Measurements from ENCODE around the gene GATAD2B.
"Not testable (repeated sequence)": the region's sequence is repeated elsewhere in the genome, so short reads cannot be mapped to it uniquely, and the experiment has no call there.

GATAD2B gene

GRCh38 chr1:153789478-153790034, 133.2 kb downstream of the GATAD2B start:
- Histone ChIP-seq H3K36me3 (ENCODE audit: control insufficient read depth in 4 of 4, insufficient read depth in 4 of 4, low read length in 3 of 4) (no peaks in the 10 kb centered on the region), H3K4me1 (ENCODE audit: control extremely low read depth in 1 of 4, control insufficient read depth in 4 of 4, insufficient read depth in 4 of 4, low read length in 3 of 4) (peaks cover 7 to 42% (median 27%) of the 10 kb centered on the region in 4 experiments), H3K9me3 (ENCODE audit: control extremely low read depth in 1 of 5, control insufficient read depth in 4 of 5, insufficient read depth in 2 of 5, low read depth in 1 of 5, low read length in 4 of 5) (no peaks in the 10 kb centered on the region), H3K27me3 (replicated peaks in 2 of 5; ENCODE audit: control insufficient read depth in 4 of 5, insufficient read depth in 5 of 5, low read length in 4 of 5) (no peaks in the 10 kb centered on the region), H3K27ac (ENCODE audit: insufficient read depth in 1 of 2, low read depth in 1 of 2, low read length in 2 of 2, poor library complexity in 1 of 2, severe bottlenecking in 2 of 2) (peak overlapping the region in 1 of 2 experiments; percentile 80), H3K4me3 (ENCODE audit: control insufficient read depth in 1 of 7, extremely low read depth in 1 of 7, insufficient read depth in 4 of 7, low read depth in 2 of 7, low read length in 6 of 7) (no peak overlapping the region)
- WGBS (ENCODE audit: insufficient coverage): 43% methylated on average over 13 of the region's 22 CpGs
- POLR2A ChIA-PET: interaction anchor here (0.8 kb wide), 1 partner anchor 201 kb away, joined by 3 read pairs; the partner anchor contains the start of gene RPS27
- DNase-seq: peak in 2 of 3 donors; percentile 23 to 31
- CTCF ChIA-PET: interaction anchor here (0.6 kb wide), 2 partner anchors 10 to 197 kb away, joined by 3 read pairs; no protein-coding TSS in a partner anchor

GRCh38 chr1:153786038-153786790, 136.6 kb downstream of the GATAD2B start:
- H3K36me3 ChIP-seq (ENCODE audit: control insufficient read depth in 4 of 4, insufficient read depth in 4 of 4, low read length in 3 of 4): no peaks in the 10 kb centered on the region
- no peaks in the 10 kb centered on the region for H3K27me3 ChIP-seq (replicated peaks in 2 of 5; ENCODE audit: control insufficient read depth in 4 of 5, insufficient read depth in 5 of 5, low read length in 4 of 5)
- ChIA-PET CTCF (interaction anchor here (1.0 kb wide), 2 partner anchors 11 to 42 kb away, joined by 3 read pairs; no protein-coding TSS in a partner anchor), POLR2A (no interaction called here)
- H3K27ac ChIP-seq (ENCODE audit: insufficient read depth in 1 of 2, low read depth in 1 of 2, low read length in 2 of 2, poor library complexity in 1 of 2, severe bottlenecking in 2 of 2): no peak overlapping the region
- 100% methylated on average over 1 of the region's 4 CpGs for WGBS (ENCODE audit: insufficient coverage)
- H3K9me3 ChIP-seq (ENCODE audit: control extremely low read depth in 1 of 5, control insufficient read depth in 4 of 5, insufficient read depth in 2 of 5, low read depth in 1 of 5, low read length in 4 of 5): no peaks in the 10 kb centered on the region
- H3K4me1 ChIP-seq (ENCODE audit: control extremely low read depth in 1 of 4, control insufficient read depth in 4 of 4, insufficient read depth in 4 of 4, low read length in 3 of 4): peaks cover 12 to 36% (median 28%) of the 10 kb centered on the region in 4 experiments
- DNase-seq: no peak
- no peak overlapping the region for H3K4me3 ChIP-seq (ENCODE audit: control insufficient read depth in 1 of 7, extremely low read depth in 1 of 7, insufficient read depth in 4 of 7, low read depth in 2 of 7, low read length in 6 of 7)

GRCh38 chr1:153783233-153784190, 139.3 kb downstream of the GATAD2B start:
- 0% methylated on average over 52 of the region's 61 CpGs for WGBS (ENCODE audit: insufficient coverage)
- H3K4me1 ChIP-seq (ENCODE audit: control extremely low read depth in 1 of 4, control insufficient read depth in 4 of 4, insufficient read depth in 4 of 4, low read length in 3 of 4): peaks cover 5 to 12% (median 10%) of the 10 kb centered on the region in 4 experiments
- ChIA-PET POLR2A (interaction anchor here (0.5 kb wide), 1 partner anchor 207 kb away, joined by 3 read pairs; the partner anchor contains the start of gene RPS27), CTCF (no interaction called here)
- DNase-seq: peak; percentile 91 to 95 (median 94)
- peak overlapping the region; percentile 57 to 83 (median 69) for H3K4me3 ChIP-seq (ENCODE audit: control insufficient read depth in 1 of 7, extremely low read depth in 1 of 7, insufficient read depth in 4 of 7, low read depth in 2 of 7, low read length in 6 of 7)
- H3K27me3 ChIP-seq (replicated peaks in 2 of 5; ENCODE audit: control insufficient read depth in 4 of 5, insufficient read depth in 5 of 5, low read length in 4 of 5): no peaks in the 10 kb centered on the region
- H3K9me3 ChIP-seq (ENCODE audit: control extremely low read depth in 1 of 5, control insufficient read depth in 4 of 5, insufficient read depth in 2 of 5, low read depth in 1 of 5, low read length in 4 of 5): no peaks in the 10 kb centered on the region
- peak overlapping the region; percentile 74 to 89 for H3K27ac ChIP-seq (ENCODE audit: insufficient read depth in 1 of 2, low read depth in 1 of 2, low read length in 2 of 2, poor library complexity in 1 of 2, severe bottlenecking in 2 of 2)
- H3K36me3 ChIP-seq (ENCODE audit: control insufficient read depth in 4 of 4, insufficient read depth in 4 of 4, low read length in 3 of 4): peaks cover 0 to 2% (median 0%) of the 10 kb centered on the region in 4 experiments

GRCh38 chr1:153782648-153783047, 140.1 kb downstream of the GATAD2B start:
- CTCF ChIA-PET: interaction anchor here (1.1 kb wide), 1 partner anchor 21 kb away, joined by 3 read pairs; no protein-coding TSS in a partner anchor
- POLR2A ChIA-PET; H3K36me3 ChIP-seq (ENCODE audit: control insufficient read depth in 4 of 4, insufficient read depth in 4 of 4, low read length in 3 of 4); H3K9me3 ChIP-seq (ENCODE audit: control extremely low read depth in 1 of 5, control insufficient read depth in 4 of 5, insufficient read depth in 2 of 5, low read depth in 1 of 5, low read length in 4 of 5); DNase-seq; H3K27me3 ChIP-seq (replicated peaks in 2 of 5; ENCODE audit: control insufficient read depth in 4 of 5, insufficient read depth in 5 of 5, low read length in 4 of 5): not testable (repeated sequence)
- 100% methylated on average over 2 of the region's 8 CpGs for WGBS (ENCODE audit: insufficient coverage)
- Histone ChIP-seq H3K4me3 (ENCODE audit: control insufficient read depth in 1 of 7, extremely low read depth in 1 of 7, insufficient read depth in 4 of 7, low read depth in 2 of 7, low read length in 6 of 7) (peak overlapping the region in 6 of 7 experiments; percentile 64 to 83 (median 71)), H3K27ac (ENCODE audit: insufficient read depth in 1 of 2, low read depth in 1 of 2, low read length in 2 of 2, poor library complexity in 1 of 2, severe bottlenecking in 2 of 2) (peak overlapping the region in 1 of 2 experiments; percentile 89), H3K4me1 (ENCODE audit: control extremely low read depth in 1 of 4, control insufficient read depth in 4 of 4, insufficient read depth in 4 of 4, low read length in 3 of 4) (peaks cover 5 to 12% (median 10%) of the 10 kb centered on the region in 4 experiments)

GRCh38 chr1:153780551-153780950, 142.2 kb downstream of the GATAD2B start:
- Histone ChIP-seq H3K36me3 (ENCODE audit: control insufficient read depth in 4 of 4, insufficient read depth in 4 of 4, low read length in 3 of 4) (peaks cover 0 to 2% (median 0%) of the 10 kb centered on the region in 4 experiments), H3K27me3 (replicated peaks in 2 of 5; ENCODE audit: control insufficient read depth in 4 of 5, insufficient read depth in 5 of 5, low read length in 4 of 5) (no peaks in the 10 kb centered on the region), H3K4me3 (ENCODE audit: control insufficient read depth in 1 of 7, extremely low read depth in 1 of 7, insufficient read depth in 4 of 7, low read depth in 2 of 7, low read length in 6 of 7) (no peak overlapping the region), H3K9me3 (ENCODE audit: control extremely low read depth in 1 of 5, control insufficient read depth in 4 of 5, insufficient read depth in 2 of 5, low read depth in 1 of 5, low read length in 4 of 5) (no peaks in the 10 kb centered on the region), H3K27ac (ENCODE audit: insufficient read depth in 1 of 2, low read depth in 1 of 2, low read length in 2 of 2, poor library complexity in 1 of 2, severe bottlenecking in 2 of 2) (no peak overlapping the region), H3K4me1 (ENCODE audit: control extremely low read depth in 1 of 4, control insufficient read depth in 4 of 4, insufficient read depth in 4 of 4, low read length in 3 of 4) (peaks cover 5 to 23% (median 22%) of the 10 kb centered on the region in 4 experiments)
- no peak for DNase-seq
- POLR2A ChIA-PET: no interaction called here
- CTCF ChIA-PET: interaction anchor here (0.9 kb wide), 1 partner anchor 187 kb away, joined by 3 read pairs; the partner anchor contains the start of gene CREB3L4
- 98% methylated on average over 4 of the region's 4 CpGs for WGBS (ENCODE audit: insufficient coverage)

GRCh38 chr1:153779781-153780541, 142.8 kb downstream of the GATAD2B start:
- CTCF ChIA-PET: interaction anchor here (0.9 to 1.1 kb wide), 2 partner anchors 188 to 206 kb away, joined by 3 read pairs; partner anchors contain the start of genes CREB3L4 and RAB13

More at GRCh38 chr1:153779781-153780541, 142.8 kb downstream of the GATAD2B start:
- Histone ChIP-seq H3K36me3 (ENCODE audit: control insufficient read depth in 4 of 4, insufficient read depth in 4 of 4, low read length in 3 of 4) (peaks cover 0 to 2% (median 0%) of the 10 kb centered on the region in 4 experiments), H3K27ac (ENCODE audit: insufficient read depth in 1 of 2, low read depth in 1 of 2, low read length in 2 of 2, poor library complexity in 1 of 2, severe bottlenecking in 2 of 2) (no peak overlapping the region), H3K4me3 (ENCODE audit: control insufficient read depth in 1 of 7, extremely low read depth in 1 of 7, insufficient read depth in 4 of 7, low read depth in 2 of 7, low read length in 6 of 7) (no peak overlapping the region), H3K9me3 (ENCODE audit: control extremely low read depth in 1 of 5, control insufficient read depth in 4 of 5, insufficient read depth in 2 of 5, low read depth in 1 of 5, low read length in 4 of 5) (no peaks in the 10 kb centered on the region), H3K27me3 (replicated peaks in 2 of 5; ENCODE audit: control insufficient read depth in 4 of 5, insufficient read depth in 5 of 5, low read length in 4 of 5) (no peaks in the 10 kb centered on the region), H3K4me1 (ENCODE audit: control extremely low read depth in 1 of 4, control insufficient read depth in 4 of 4, insufficient read depth in 4 of 4, low read length in 3 of 4) (peaks cover 5 to 29% (median 28%) of the 10 kb centered on the region in 4 experiments)
- DNase-seq: no peak
- 95% methylated on average over 17 of the region's 17 CpGs for WGBS (ENCODE audit: insufficient coverage)
- POLR2A ChIA-PET: no interaction called here
